Keratinocyte (primary cell): ENCODE data around the gene PNRC1.

Experiments used
- EZH2 ChIP-seq: IDR thresholded peaks from one replicate; pipeline ENCODE4 v1.6.1; 2012; ENCODE audit warnings: inconsistent platforms, mild to moderate bottlenecking, low read length, moderate library complexity
- TF ChIP-seq, protein P1 (sequence below), 3 experiments: IDR thresholded peaks in 1 of 3; conservative IDR thresholded peaks in 1 of 3; optimal IDR thresholded peaks in 1 of 3; 2 replicates in 2 of 3; 3 replicates in 1 of 3; pipeline versions ENCODE3 to v1.5.1; 2011; ENCODE audit warnings: low read length in 3 of 3, mild to moderate bottlenecking in 3 of 3, moderate library complexity in 2 of 3, control low read depth in 1 of 3, inconsistent platforms in 1 of 3; ENCODE audit not compliant: insufficient read depth in 2 of 3; ENCODE audit errors: extremely low read depth in 1 of 3

- TF ChIP-seq, protein P1, sequence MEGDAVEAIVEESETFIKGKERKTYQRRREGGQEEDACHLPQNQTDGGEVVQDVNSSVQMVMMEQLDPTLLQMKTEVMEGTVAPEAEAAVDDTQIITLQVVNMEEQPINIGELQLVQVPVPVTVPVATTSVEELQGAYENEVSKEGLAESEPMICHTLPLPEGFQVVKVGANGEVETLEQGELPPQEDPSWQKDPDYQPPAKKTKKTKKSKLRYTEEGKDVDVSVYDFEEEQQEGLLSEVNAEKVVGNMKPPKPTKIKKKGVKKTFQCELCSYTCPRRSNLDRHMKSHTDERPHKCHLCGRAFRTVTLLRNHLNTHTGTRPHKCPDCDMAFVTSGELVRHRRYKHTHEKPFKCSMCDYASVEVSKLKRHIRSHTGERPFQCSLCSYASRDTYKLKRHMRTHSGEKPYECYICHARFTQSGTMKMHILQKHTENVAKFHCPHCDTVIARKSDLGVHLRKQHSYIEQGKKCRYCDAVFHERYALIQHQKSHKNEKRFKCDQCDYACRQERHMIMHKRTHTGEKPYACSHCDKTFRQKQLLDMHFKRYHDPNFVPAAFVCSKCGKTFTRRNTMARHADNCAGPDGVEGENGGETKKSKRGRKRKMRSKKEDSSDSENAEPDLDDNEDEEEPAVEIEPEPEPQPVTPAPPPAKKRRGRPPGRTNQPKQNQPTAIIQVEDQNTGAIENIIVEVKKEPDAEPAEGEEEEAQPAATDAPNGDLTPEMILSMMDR (optimal IDR thresholded peaks at IDR 0.05 in 1 of 3, IDR thresholded peaks at IDR 0.05 in 1 of 3, conservative IDR thresholded peaks at IDR 0.05 in 1 of 3; ENCODE audit: extremely low read depth in 1 of 3, insufficient read depth in 2 of 3, low read length in 3 of 3), result no peak
- no peak for TF ChIP-seq EZH2
These were observed 35.0 kb upstream of the PNRC1 start for GRCh38 chr6:89045576-89045975.
